Activated T-helper 17 cell treated with anti-CD3 and anti-CD28 coated beads, Interleukin-2, amount 50 U/mL, for 72 hours (primary cell): Measurements from ENCODE around the gene LRRC8A. TPM values are rescaled to one million over a fixed set of nuclear protein-coding genes. Genes with fewer than 3 reads are reported as not detected.
"Not testable (repeated sequence)": the region's sequence is repeated elsewhere in the genome, so short reads cannot be mapped to it uniquely, and the experiment has no call there.

Experiments used
- ATAC-seq: fragments of 150-1000 bp; cut with Tn5 transposase; replicated peaks from 2 replicates; pipeline ENCODE4 v1.10.0; 2021; ENCODE audit warnings: mild to moderate bottlenecking, moderate library complexity
- H3K27ac Mint-ChIP-seq: one replicate; pipeline ENCODE4 v1.8.0; 2022; ENCODE audit warnings: mixed read lengths
- H3K27me3 Mint-ChIP-seq: one replicate; pipeline ENCODE4 v1.8.0; 2022; ENCODE audit warnings: mixed read lengths
- H3K36me3 Mint-ChIP-seq: one replicate; pipeline ENCODE4 v1.8.0; 2022; ENCODE audit warnings: low read depth, mild to moderate bottlenecking, mixed read lengths
- H3K4me1 Mint-ChIP-seq: one replicate; pipeline ENCODE4 v1.8.0; 2022; ENCODE audit warnings: mixed read lengths
- H3K4me3 Mint-ChIP-seq: one replicate; pipeline ENCODE4 v1.8.0; 2022; ENCODE audit warnings: mild to moderate bottlenecking, mixed read lengths
- H3K9me3 Mint-ChIP-seq: one replicate; pipeline ENCODE4 v1.8.0; 2022; ENCODE audit warnings: mixed read lengths
- total RNA-seq, 2 donors: library from RNA; stranded (reverse); gene quantifications; one replicate each; pipeline ENCODE4 v1.2.3, GENCODE V29; 2022

The LRRC8A gene
- total RNA-seq: 10 to 100 TPM; 19.3 to 24.5 TPM

DNA sequence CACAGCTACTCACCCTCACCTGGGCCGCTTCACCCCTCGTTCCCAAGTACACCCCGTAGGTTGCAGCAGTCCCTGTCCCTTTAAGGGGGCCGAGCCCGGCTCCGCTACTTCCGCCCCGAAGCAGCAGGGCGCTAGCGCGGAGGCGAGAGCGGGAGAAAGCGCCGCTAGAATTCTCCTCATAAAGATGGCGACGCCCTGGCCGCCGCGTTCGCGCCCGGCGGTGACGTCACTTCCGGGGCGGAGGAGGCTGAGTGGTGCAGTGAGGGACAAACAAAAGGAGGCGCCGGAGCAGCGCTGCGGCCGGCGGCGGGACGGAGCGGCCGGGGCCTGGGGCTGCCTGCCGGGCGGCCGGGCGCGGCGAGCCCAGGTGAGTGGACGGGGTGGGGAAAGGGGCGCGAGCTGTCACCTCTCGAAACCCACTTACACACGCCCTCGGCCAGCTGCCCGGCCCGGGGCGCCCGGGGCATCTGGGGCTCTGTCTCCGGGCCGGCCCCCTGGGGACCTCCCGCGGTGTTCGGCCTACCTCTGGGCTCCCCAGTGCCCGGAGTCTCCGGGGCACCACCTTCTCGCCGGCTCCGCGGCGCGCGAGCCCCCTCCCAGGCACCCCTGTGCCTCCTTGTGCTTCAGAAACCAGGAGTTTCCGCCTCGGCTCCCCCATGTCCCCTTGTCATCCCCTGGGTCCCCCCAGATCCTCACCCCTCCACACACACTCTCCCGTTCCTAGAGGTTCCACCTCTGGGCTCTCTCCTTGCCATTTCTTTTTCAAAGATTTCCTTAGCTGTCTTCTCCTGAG lies at the start of gene LRRC8A, which contains the start of gene KYAT1:
LRRC8A (plus strand) TSS at position 250 of the 793 bp plus-strand sequence. CDS start 25,032 bp downstream, outside the sequence.
KYAT1 (minus strand) TSS at position 67 of the 793 bp plus-strand sequence. CDS start 36,545 bp downstream, outside the sequence.
- Mint-ChIP-seq H3K27ac (peak within 1 kb of the TSS; percentile 91), H3K27me3 (no peaks in the 10 kb centered on the region), H3K9me3 (no peaks in the 10 kb centered on the region), H3K4me1 (peaks cover 21% of the 10 kb centered on the region), H3K36me3 (peaks cover 45% of the 10 kb centered on the region), H3K4me3 (peak within 1 kb of the TSS; percentile 96)
- ATAC-seq: peak; percentile 91

DNA sequence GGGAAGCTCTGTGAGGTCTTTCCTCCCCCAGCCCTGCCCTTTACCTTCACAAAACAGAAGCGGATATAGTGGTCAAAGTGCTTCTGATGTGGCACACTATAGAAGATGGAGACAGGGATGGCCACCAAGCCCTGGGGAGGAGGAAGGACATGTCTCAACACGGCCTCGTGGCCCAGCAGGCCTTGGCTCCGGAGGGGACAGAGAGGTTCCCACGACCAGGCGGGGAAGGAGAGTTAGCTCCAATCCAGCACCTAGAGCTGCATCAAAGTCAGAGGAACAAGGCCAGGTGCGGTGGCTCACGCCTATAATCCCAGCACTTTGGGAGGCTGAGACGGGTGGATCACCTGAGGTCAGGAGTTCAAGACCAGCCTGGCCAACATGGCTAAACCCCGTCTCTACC lies 48.2 kb upstream of the LRRC8A start:
- peaks cover 55% of the 10 kb centered on the region for H3K36me3 Mint-ChIP-seq
- H3K4me3 Mint-ChIP-seq: no peak overlapping the region
- H3K27me3 Mint-ChIP-seq: no peaks in the 10 kb centered on the region
- peaks cover 5% of the 10 kb centered on the region for H3K4me1 Mint-ChIP-seq
- no peak overlapping the region for H3K27ac Mint-ChIP-seq
- ATAC-seq: no peak
- H3K9me3 Mint-ChIP-seq: no peaks in the 10 kb centered on the region

DNA sequence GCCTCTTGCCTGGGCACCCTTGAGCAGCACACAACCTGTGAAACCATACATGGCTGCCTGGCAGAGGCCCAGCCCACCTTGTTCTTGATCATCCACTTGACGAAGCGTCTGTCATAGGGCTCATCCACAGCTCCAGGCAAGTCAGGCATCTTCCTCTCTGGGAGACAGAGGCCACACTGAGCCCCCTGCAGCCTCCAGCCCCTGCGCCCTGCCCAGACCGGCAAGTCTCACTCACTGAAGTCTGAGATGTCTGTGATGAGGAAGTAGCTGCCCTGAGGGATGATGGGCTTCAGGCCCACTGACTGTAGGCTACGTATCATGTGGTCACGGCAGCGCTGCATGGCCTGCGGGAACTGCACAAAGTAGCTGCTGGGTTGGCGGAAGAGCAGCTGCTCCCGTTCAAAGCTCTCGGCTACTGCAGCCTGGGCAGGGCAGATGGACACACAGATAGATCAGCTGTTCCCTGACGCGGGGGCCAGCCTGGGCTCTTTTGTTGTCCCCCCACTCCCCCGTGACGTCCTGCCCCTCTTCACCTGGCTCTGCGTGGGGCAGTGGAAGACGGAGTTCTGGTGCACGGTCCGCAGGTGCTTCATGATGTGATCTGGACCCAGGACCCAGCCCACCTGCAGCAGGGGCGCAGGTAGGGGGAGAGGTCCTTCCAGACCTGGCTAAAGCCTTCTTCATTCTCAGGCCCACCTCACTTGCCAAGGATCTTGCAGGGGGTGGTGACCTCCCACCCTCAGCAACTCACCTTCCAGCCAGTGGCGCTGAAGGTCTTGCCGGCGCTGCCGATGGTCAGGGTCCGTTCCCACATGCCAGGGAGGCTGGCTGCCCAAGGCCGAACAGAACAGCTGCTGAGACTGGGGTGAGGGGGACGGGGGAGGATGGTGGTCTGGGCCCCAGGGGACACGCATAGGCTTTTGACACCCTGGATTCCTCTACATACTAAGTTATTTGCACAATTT lies 46.4 kb upstream of the LRRC8A start:
- no peak overlapping the region for H3K27ac Mint-ChIP-seq
- no peak overlapping the region for H3K4me3 Mint-ChIP-seq
- H3K36me3 Mint-ChIP-seq: peaks cover 45% of the 10 kb centered on the region

GRCh38 chr9:128836509-128837145 lies 45.3 kb upstream of the LRRC8A start:
- no peak overlapping the region for H3K27ac Mint-ChIP-seq
- ATAC-seq: no peak
- no peaks in the 10 kb centered on the region for H3K4me1 Mint-ChIP-seq
- H3K27me3 Mint-ChIP-seq: no peaks in the 10 kb centered on the region
- no peaks in the 10 kb centered on the region for H3K9me3 Mint-ChIP-seq
- H3K4me3 Mint-ChIP-seq: no peak overlapping the region
- H3K36me3 Mint-ChIP-seq: peaks cover 50% of the 10 kb centered on the region

More for the DNA sequence above, 46.4 kb upstream of the LRRC8A start:
- no peaks in the 10 kb centered on the region for H3K4me1 Mint-ChIP-seq
- no peaks in the 10 kb centered on the region for H3K9me3 Mint-ChIP-seq
- no peak for ATAC-seq
- H3K27me3 Mint-ChIP-seq: no peaks in the 10 kb centered on the region

DNA sequence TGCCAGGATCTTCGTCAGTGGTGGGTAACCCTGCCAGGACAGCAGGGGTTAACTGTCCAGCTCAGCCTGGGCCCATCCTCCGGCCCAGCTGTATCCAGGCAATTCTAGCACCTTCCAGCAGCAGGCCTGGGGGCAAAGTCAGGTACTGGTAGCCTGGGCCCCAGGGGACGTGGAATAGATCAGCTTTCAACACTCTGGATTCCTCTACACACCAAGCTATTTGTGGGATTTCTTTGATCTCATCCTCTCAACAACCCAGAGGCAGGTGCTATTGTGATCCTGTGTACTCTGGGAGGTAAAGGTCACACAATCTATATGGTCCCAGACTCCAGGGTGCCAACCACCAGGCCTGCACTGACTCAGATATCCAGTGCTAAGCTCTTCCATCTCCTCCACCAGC lies 43.6 kb upstream of the LRRC8A start:
- Mint-ChIP-seq H3K4me1 (no peaks in the 10 kb centered on the region), H3K27me3 (no peaks in the 10 kb centered on the region), H3K36me3 (peaks cover 52% of the 10 kb centered on the region), H3K27ac (no peak overlapping the region), H3K9me3 (no peaks in the 10 kb centered on the region), H3K4me3 (no peak overlapping the region)
- no peak for ATAC-seq

DNA sequence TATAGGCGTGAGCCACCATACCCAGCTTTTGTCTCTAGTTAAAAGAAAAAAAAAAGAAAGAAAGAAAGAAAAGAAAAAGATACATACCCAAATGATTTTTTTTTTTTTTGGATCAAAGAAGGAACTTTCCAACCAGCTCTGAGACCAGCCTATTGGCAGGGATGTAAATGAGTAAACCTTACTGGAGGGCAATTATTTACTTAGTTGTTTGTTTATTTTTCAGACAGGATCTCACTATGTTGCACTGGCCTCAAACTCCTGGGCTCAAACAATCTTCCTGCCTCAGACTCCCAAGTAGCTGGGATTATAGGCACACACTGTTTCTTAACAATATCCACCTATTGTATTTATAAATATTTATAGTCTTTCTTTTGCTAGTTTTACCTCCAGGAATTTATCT lies 41.4 kb upstream of the LRRC8A start:
- peaks cover 39% of the 10 kb centered on the region for H3K36me3 Mint-ChIP-seq
- no peaks in the 10 kb centered on the region for H3K4me1 Mint-ChIP-seq
- H3K27ac Mint-ChIP-seq: no peak overlapping the region
- H3K27me3 Mint-ChIP-seq: no peaks in the 10 kb centered on the region
- H3K4me3 Mint-ChIP-seq: no peak overlapping the region
- ATAC-seq: no peak
- no peaks in the 10 kb centered on the region for H3K9me3 Mint-ChIP-seq

- ATAC-seq: no peak
- H3K9me3 Mint-ChIP-seq: no peaks in the 10 kb centered on the region
- peaks cover 34% of the 10 kb centered on the region for H3K36me3 Mint-ChIP-seq
- no peaks in the 10 kb centered on the region for H3K27me3 Mint-ChIP-seq
- peak overlapping the region; percentile 5 for H3K27ac Mint-ChIP-seq
- H3K4me1 Mint-ChIP-seq: no peaks in the 10 kb centered on the region
- H3K4me3 Mint-ChIP-seq: no peak overlapping the region
Measured at GRCh38 chr9:128841694-128842492, 40.0 kb upstream of the LRRC8A start.

DNA sequence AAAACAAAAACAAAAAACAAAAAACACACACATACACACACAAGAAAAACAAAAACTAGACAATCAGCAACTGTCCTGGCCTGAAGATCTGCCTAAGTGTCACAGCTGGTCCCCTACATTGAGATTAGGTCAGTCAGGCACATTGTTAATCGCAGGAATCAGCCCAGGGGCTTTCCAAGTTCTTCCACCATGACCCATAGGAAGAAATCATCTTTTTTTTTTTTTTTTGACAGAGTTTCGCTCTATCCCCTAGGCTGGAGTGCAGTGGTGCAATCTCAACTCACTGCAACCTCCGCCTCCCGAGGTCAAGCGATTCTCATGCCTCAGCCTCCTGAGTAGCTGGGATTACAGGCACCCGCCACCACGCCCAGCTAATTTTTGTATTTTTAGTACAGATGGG lies 38.8 kb upstream of the LRRC8A start:
- ATAC-seq, H3K27me3 Mint-ChIP-seq, H3K9me3 Mint-ChIP-seq, H3K27ac Mint-ChIP-seq, H3K4me3 Mint-ChIP-seq, H3K4me1 Mint-ChIP-seq: not testable (repeated sequence)
- H3K36me3 Mint-ChIP-seq: peaks cover 30% of the 10 kb centered on the region

DNA sequence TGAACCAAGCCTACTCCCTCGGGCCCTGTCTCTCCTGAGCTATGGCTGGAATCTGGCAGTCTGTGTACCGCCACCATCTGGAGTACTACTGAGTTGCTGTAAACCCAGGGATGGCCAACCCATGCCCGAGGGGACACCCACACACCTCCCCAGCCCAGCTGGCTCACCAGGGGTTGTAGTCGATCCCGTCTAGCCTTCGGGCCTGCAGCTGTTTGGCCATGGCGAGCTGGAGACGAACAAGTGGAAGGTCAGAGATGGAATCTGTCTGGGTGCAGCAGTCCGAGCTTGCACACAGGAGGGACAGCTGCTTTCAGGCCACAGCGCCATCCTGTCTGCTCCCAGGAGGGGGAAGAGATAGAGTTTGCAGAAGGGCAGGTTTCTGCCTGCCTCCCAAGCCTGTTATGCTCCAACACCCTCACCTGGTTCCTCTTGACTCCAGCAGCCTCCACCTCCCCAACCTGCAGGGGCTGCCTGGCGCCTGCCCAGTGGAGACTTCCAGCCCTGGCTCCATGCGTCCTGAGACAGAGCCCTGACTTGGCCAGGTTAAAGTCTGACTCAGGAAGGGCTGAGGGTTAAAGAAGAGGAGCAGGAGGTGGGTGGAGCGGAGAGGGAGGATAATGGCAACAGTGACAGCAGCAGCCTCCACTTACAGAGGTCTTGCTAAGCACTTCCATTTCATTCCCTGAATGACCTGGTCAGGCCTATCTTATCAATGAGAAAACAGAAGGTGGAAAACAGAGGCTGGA lies 36.6 kb upstream of the LRRC8A start:
- Mint-ChIP-seq H3K4me1 (no peaks in the 10 kb centered on the region), H3K9me3 (no peaks in the 10 kb centered on the region), H3K27ac (no peak overlapping the region), H3K27me3 (no peaks in the 10 kb centered on the region), H3K4me3 (no peak overlapping the region), H3K36me3 (peaks cover 24% of the 10 kb centered on the region)
- no peak for ATAC-seq

DNA sequence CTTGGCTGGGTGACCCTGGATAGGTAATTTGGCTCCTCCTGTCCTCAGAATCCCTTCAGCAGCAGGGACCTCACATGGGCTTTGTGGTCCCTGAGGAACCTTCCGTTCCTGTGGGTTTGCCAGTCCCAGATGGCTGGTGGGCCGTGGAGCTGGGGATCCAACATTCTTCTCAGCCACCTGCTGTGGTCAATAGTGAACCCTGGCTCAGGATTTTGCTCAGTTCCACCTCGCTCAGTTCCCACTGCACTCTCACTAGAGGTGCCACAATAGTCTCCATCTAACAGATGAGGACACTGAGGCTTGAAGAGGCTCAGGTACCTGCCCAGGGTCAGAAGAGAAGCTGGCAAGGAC lies 35.3 kb upstream of the LRRC8A start:
- no peak overlapping the region for H3K27ac Mint-ChIP-seq
- no peak for ATAC-seq
- no peaks in the 10 kb centered on the region for H3K27me3 Mint-ChIP-seq
- no peak overlapping the region for H3K4me3 Mint-ChIP-seq
- H3K36me3 Mint-ChIP-seq: peaks cover 30% of the 10 kb centered on the region
- H3K9me3 Mint-ChIP-seq: peaks cover 7% of the 10 kb centered on the region
- H3K4me1 Mint-ChIP-seq: no peaks in the 10 kb centered on the region

GRCh38 chr9:128847803-128848202 lies 34.1 kb upstream of the LRRC8A start:
- no peak for ATAC-seq
- no peak overlapping the region for H3K4me3 Mint-ChIP-seq
- H3K9me3 Mint-ChIP-seq: peaks cover 7% of the 10 kb centered on the region
- peaks cover 22% of the 10 kb centered on the region for H3K36me3 Mint-ChIP-seq
- H3K27me3 Mint-ChIP-seq: no peaks in the 10 kb centered on the region
- no peak overlapping the region for H3K27ac Mint-ChIP-seq
- no peaks in the 10 kb centered on the region for H3K4me1 Mint-ChIP-seq

- not testable (repeated sequence) for H3K4me1 Mint-ChIP-seq, H3K27me3 Mint-ChIP-seq, H3K4me3 Mint-ChIP-seq, ATAC-seq, H3K27ac Mint-ChIP-seq, H3K9me3 Mint-ChIP-seq
- H3K36me3 Mint-ChIP-seq: peaks cover 11% of the 10 kb centered on the region
Measured at GRCh38 chr9:128851024-128851423, 30.9 kb upstream of the LRRC8A start.
